Ascending aorta (tissue), 2 donors: ENCODE measurements around the gene SHANK1. TPM values are rescaled to one million over a fixed set of nuclear protein-coding genes. Genes with fewer than 3 reads are reported as not detected.

Experiments used
- DNase-seq, 2 donors: peaks; one replicate each; pipeline ENCODE4 v3.0.0-alpha.2; 2019; ENCODE audit warnings: low spot score in 2 of 2
- H3K27ac ChIP-seq, 2 donors: fragments of 200-600 bp; sonication (generic); one replicate each; pipeline ENCODE4 v1.5.1; 2016 to 2017; ENCODE audit warnings: mild to moderate bottlenecking in 1 of 2
- H3K27me3 ChIP-seq: fragments of 200-600 bp; sonication (generic); one replicate; pipeline ENCODE4 v1.5.1; 2017
- H3K36me3 ChIP-seq, 2 donors: fragments of 200-600 bp; sonication (generic); one replicate each; pipeline ENCODE4 v1.5.1; 2016
- H3K4me1 ChIP-seq, 2 donors: fragments of 200-600 bp; sonication (generic); one replicate each; pipeline ENCODE4 v1.5.1; 2016 to 2017; ENCODE audit warnings: mild to moderate bottlenecking in 1 of 2
- H3K4me3 ChIP-seq, 2 donors: fragments of 200-600 bp; sonication (generic); one replicate each; pipeline ENCODE4 v1.5.1; 2016 to 2017; ENCODE audit warnings: mild to moderate bottlenecking in 1 of 2
- H3K9me3 ChIP-seq, 2 donors: fragments of 200-600 bp; sonication (generic); one replicate each; pipeline ENCODE4 v1.5.1; 2016
- CTCF ChIP-seq, 3 experiments: fragments of 200-600 bp in 2 of 3; fragments of 450-650 bp in 1 of 3; sonication (generic) in 2 of 3; IDR thresholded peaks; one replicate each; pipeline ENCODE4 v1.5.1; 2016 to 2019; ENCODE audit warnings: antibody characterized with exemption in 3 of 3, mild to moderate bottlenecking in 1 of 3, moderate library complexity in 1 of 3
- intact Hi-C: fragments of 100-400 bp; cut with DNase I; formaldehyde crosslinking; loops from one replicate; pipeline ENCODE4 v1.15.1; 2023
- total RNA-seq: library from RNA; depleted of rRNA; stranded (reverse); fragments of >200 nt; gene quantifications from one replicate; pipeline ENCODE4 v1.1.0, GENCODE V29; 2016

The SHANK1 gene
- total RNA-seq, 1 donor from 2014 or later, result 1.3 TPM

DNA sequence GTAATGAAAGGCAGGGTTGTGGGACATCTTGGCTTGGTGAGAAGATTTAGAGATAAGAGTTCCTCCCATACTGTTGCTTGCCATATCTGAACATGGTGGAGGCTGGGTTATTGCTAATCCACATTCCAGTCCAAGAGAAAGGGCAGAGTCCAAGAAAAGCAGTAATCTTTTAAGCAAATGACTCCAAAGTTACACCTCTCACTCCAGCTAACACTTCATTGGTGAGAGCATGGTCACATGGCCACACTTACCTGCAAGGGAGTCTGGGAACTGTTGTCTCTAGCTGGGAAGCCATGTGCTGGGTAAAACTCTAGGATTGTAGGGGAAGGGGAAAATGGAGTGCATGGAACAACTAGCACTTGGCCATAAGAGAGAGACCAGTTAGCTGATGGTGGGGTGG is 64.7 kb downstream of the SHANK1 start:
- Histone ChIP-seq H3K4me3 (no peak overlapping the region), H3K27ac (no peak overlapping the region), H3K4me1 (no peaks in the 10 kb centered on the region), H3K9me3 (peaks cover 0 to 7% of the 10 kb centered on the region in 2 donors), H3K27me3 (peaks cover 2% of the 10 kb centered on the region), H3K36me3 (no peaks in the 10 kb centered on the region)
- no peak for DNase-seq
- no peak for TF ChIP-seq CTCF (IDR thresholded peaks at IDR 0.05)
- intact Hi-C loops, result no loop called here

DNA sequence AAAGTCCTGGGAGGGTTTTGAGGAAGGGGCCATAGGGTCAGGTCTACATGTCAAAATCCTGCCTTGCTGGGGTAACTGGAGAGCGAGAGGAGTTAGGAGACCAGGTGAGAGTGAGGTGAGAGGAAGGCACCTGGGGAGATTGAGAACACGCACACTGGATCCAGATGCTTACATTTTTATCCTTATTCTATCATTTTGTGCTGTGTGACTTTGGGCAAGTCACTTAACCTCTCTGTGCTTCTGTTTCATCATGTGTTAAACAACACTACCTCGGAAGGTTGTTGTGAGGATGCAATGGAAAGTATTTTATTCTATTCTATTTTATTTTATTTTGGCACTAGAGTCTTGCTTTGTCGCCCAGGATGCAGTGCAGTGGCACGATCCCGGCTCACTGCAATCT is 66.9 kb downstream of the SHANK1 start:
- Histone ChIP-seq H3K27me3 (no peaks in the 10 kb centered on the region), H3K9me3 (peaks cover 0 to 7% of the 10 kb centered on the region in 2 donors), H3K4me3 (no peak overlapping the region), H3K27ac (no peak overlapping the region), H3K36me3 (no peaks in the 10 kb centered on the region), H3K4me1 (no peaks in the 10 kb centered on the region)
- intact Hi-C loops, result no loop called here
- no peak for DNase-seq
- TF ChIP-seq CTCF (IDR thresholded peaks at IDR 0.05), result no peak

- TF ChIP-seq CTCF (IDR thresholded peaks at IDR 0.05), result no peak
- Histone ChIP-seq H3K27ac (no peak overlapping the region), H3K36me3 (no peaks in the 10 kb centered on the region), H3K27me3 (no peaks in the 10 kb centered on the region), H3K4me3 (no peak overlapping the region), H3K4me1 (no peaks in the 10 kb centered on the region), H3K9me3 (peaks cover 0 to 7% of the 10 kb centered on the region in 2 donors)
- no peak for DNase-seq
- intact Hi-C loops, result no loop called here
Measured at GRCh38 chr19:50651174-50651573, 68.4 kb downstream of the SHANK1 start.

- intact Hi-C loops, result no loop called here
- no peak for TF ChIP-seq CTCF (IDR thresholded peaks at IDR 0.05)
- Histone ChIP-seq H3K36me3 (no peaks in the 10 kb centered on the region), H3K4me3 (no peak within 1 kb of the TSS), H3K27me3 (no peaks in the 10 kb centered on the region), H3K4me1 (no peaks in the 10 kb centered on the region), H3K27ac (no peak within 1 kb of the TSS), H3K9me3 (peaks cover 0 to under 1% of the 10 kb centered on the region in 2 donors)
- no peak for DNase-seq
Measured at GRCh38 chr19:50649433-50650391, 69.9 kb downstream of the SHANK1 start, which contains the start of gene C19orf81. Gene C19orf81 (plus strand): TSS chr19:50649445. CDS start chr19:50649445, 0 bp downstream.

- Histone ChIP-seq H3K27me3 (no peaks in the 10 kb centered on the region), H3K27ac (no peak overlapping the region), H3K4me1 (no peaks in the 10 kb centered on the region), H3K9me3 (no peaks in the 10 kb centered on the region), H3K4me3 (no peak overlapping the region), H3K36me3 (no peaks in the 10 kb centered on the region)
- intact Hi-C loops, result no loop called here
- no peak for DNase-seq
- no peak for TF ChIP-seq CTCF (IDR thresholded peaks at IDR 0.05)
Measured at GRCh38 chr19:50648659-50649058, 70.9 kb downstream of the SHANK1 start.
